Cerebellar cortex (tissue), 1 donor: ENCODE results near the gene TCEA3.
A peak's percentile ranks its signal among the peaks of the same experiment; 100 is the strongest.

Experiments
- DNase-seq: peaks from one replicate; pipeline ENCODE4 v3.0.0-alpha.2; 2015; ENCODE audit warnings: low spot score

The TCEA3 gene

GRCh38 chr1:23421343-23421742, 3.2 kb downstream of the TCEA3 start:
- DNase-seq = no peak

GRCh38 chr1:23420778-23421177, 3.8 kb downstream of the TCEA3 start:
- DNase-seq = no peak

- DNase-seq = no peak
Measured at GRCh38 chr1:23419180-23419579, 5.4 kb downstream of the TCEA3 start.

GRCh38 chr1:23417570-23417969, 7.0 kb downstream of the TCEA3 start:
- DNase-seq = peak; percentile 92

GRCh38 chr1:23416964-23417363, 7.6 kb downstream of the TCEA3 start:
- no peak for DNase-seq

- no peak for DNase-seq
Measured at GRCh38 chr1:23408797-23409290, 15.7 kb downstream of the TCEA3 start.

GRCh38 chr1:23407016-23407630, 17.4 kb downstream of the TCEA3 start:
- no peak for DNase-seq

- no peak for DNase-seq
Measured at GRCh38 chr1:23405946-23406345, 18.6 kb downstream of the TCEA3 start.

GRCh38 chr1:23403735-23404486, 20.6 kb downstream of the TCEA3 start:
- DNase-seq = peak; percentile 85

GRCh38 chr1:23403355-23403734, 21.2 kb downstream of the TCEA3 start:
- DNase-seq = no peak

- no peak for DNase-seq
Measured at GRCh38 chr1:23403038-23403336, 21.6 kb downstream of the TCEA3 start.

- DNase-seq = no peak
Measured at GRCh38 chr1:23402286-23403037, 22.1 kb downstream of the TCEA3 start.

GRCh38 chr1:23401313-23401712, 23.2 kb downstream of the TCEA3 start:
- DNase-seq = no peak

- DNase-seq = no peak
Measured at GRCh38 chr1:23400324-23401114, 24.0 kb downstream of the TCEA3 start.

- no peak for DNase-seq
Measured at GRCh38 chr1:23399229-23399628, 25.3 kb downstream of the TCEA3 start.

GRCh38 chr1:23397908-23398307, 26.6 kb downstream of the TCEA3 start:
- DNase-seq = no peak

GRCh38 chr1:23396380-23396779, 28.2 kb downstream of the TCEA3 start:
- DNase-seq = no peak

GRCh38 chr1:23395849-23396248, 28.7 kb downstream of the TCEA3 start:
- DNase-seq = no peak

- no peak for DNase-seq
Measured at GRCh38 chr1:23395154-23395724, 29.3 kb downstream of the TCEA3 start.

- DNase-seq = no peak
Measured at GRCh38 chr1:23394684-23395083, 29.9 kb downstream of the TCEA3 start.

- DNase-seq = no peak
Measured at GRCh38 chr1:23394181-23394580, 30.4 kb downstream of the TCEA3 start.

- no peak for DNase-seq
Measured at GRCh38 chr1:23393706-23394105, 30.8 kb downstream of the TCEA3 start.
